Natural killer cell (primary cell): ENCODE data around the gene PTPRS. TPM values are rescaled to one million over a fixed set of nuclear protein-coding genes. Genes with fewer than 3 reads are reported as not detected.

Source experiments
- ATAC-seq, 3 donors: fragments of 150-1000 bp in 2 of 3; fragments of 200-7000 bp in 1 of 3; cut with Tn5 transposase; 1 replicate in 1 of 3; 2 replicates in 2 of 3; pipeline ENCODE4 v1.10.0; 2021; ENCODE audit warnings: mild to moderate bottlenecking in 2 of 3, moderate library complexity in 2 of 3
- DNase-seq, 2 donors: peaks; one replicate each; pipeline versions ENCODE4 v3.0.0 to v3.0.0-alpha.2; 2013 to 2021; ENCODE audit warnings: mixed read lengths in 1 of 2
- H3K27ac ChIP-seq: one replicate; pipeline ENCODE4 v1.5.1; 2013; ENCODE audit warnings: mild to moderate bottlenecking, low read length
- H3K27me3 ChIP-seq: one replicate; pipeline ENCODE4 v1.6.1; 2013; ENCODE audit warnings: low read length; ENCODE audit not compliant: control insufficient read depth, insufficient read depth
- H3K36me3 ChIP-seq: one replicate; pipeline ENCODE4 v1.6.1; 2013; ENCODE audit warnings: low read length; ENCODE audit not compliant: control insufficient read depth, insufficient read depth
- H3K4me1 ChIP-seq: one replicate; pipeline ENCODE4 v1.6.1; 2013; ENCODE audit warnings: low read length; ENCODE audit not compliant: control insufficient read depth, insufficient read depth
- H3K4me3 ChIP-seq: one replicate; pipeline ENCODE4 v1.5.1; 2013; ENCODE audit warnings: low read length
- H3K9me3 ChIP-seq: one replicate; pipeline ENCODE4 v1.6.1; 2013; ENCODE audit warnings: low read length; ENCODE audit not compliant: control insufficient read depth, insufficient read depth
- H3K27ac Mint-ChIP-seq, 2 donors: one replicate each; pipeline ENCODE4 v1.8.0; 2022; ENCODE audit warnings: mild to moderate bottlenecking in 2 of 2, mixed read lengths in 2 of 2, moderate library complexity in 1 of 2
- H3K27me3 Mint-ChIP-seq, 2 donors: one replicate each; pipeline ENCODE4 v1.8.0; 2022; ENCODE audit warnings: low read depth in 2 of 2, mixed read lengths in 2 of 2
- H3K36me3 Mint-ChIP-seq: one replicate; pipeline ENCODE4 v1.8.0; 2022; ENCODE audit warnings: mixed read lengths
- H3K4me1 Mint-ChIP-seq, 2 donors: one replicate each; pipeline ENCODE4 v1.8.0; 2022; ENCODE audit warnings: mixed read lengths in 2 of 2
- H3K4me3 Mint-ChIP-seq: one replicate; pipeline ENCODE4 v1.8.0; 2022; ENCODE audit warnings: mild to moderate bottlenecking, moderate library complexity, mixed read lengths
- H3K9me3 Mint-ChIP-seq, 2 donors: one replicate each; pipeline ENCODE4 v1.8.0; 2022; ENCODE audit warnings: mixed read lengths in 2 of 2
- CTCF ChIP-seq: fragments of 200-600 bp; IDR thresholded peaks from one replicate; pipeline ENCODE4 v1.8.0; 2022; ENCODE audit warnings: antibody characterized with exemption
- WGBS: methylation state at CpG from one replicate; pipeline ENCODE4 v1.1.7; 2013; ENCODE audit warnings: missing lambda C conversion rate; ENCODE audit not compliant: insufficient coverage; 5-methylcytosine and 5-hydroxymethylcytosine counted together
- intact Hi-C: fragments of 100-400 bp; cut with micrococcal nuclease; formaldehyde crosslinking; loops from one replicate; pipeline ENCODE4 v1.14.2; 2022
- total RNA-seq, 4 donors: library from RNA; stranded (reverse); fragments of 120-200 nt in 1 of 4; gene quantifications; one replicate each; pipeline versions ENCODE4 v1.2.3 to v1.2.4, GENCODE V29; 2013 to 2022

PTPRS gene
- total RNA-seq: under 1 TPM; 0.47 to 0.73 (median 0.61) TPM
- 2.6 TPM for total RNA-seq (2013)

- TF ChIP-seq CTCF: no peak
- 8% methylated on average over 81 of the region's 81 CpGs for WGBS
These were observed at the start of gene PTPRS for GRCh38 chr19:5340637-5341447. PTPRS (minus strand) TSS chr19:5340812; CDS start chr19:5286140, 54,672 bp downstream.

GRCh38 chr19:5389353-5389752, 48.7 kb upstream of the PTPRS start:
- no peaks in the 10 kb centered on the region for H3K36me3 Mint-ChIP-seq
- no peaks in the 10 kb centered on the region for H3K9me3 ChIP-seq
- H3K4me1 ChIP-seq: no peaks in the 10 kb centered on the region
- no peaks in the 10 kb centered on the region for H3K36me3 ChIP-seq
- no peak for TF ChIP-seq CTCF
- intact Hi-C loops: no loop called here
- H3K27me3 Mint-ChIP-seq: peaks cover 28 to 36% of the 10 kb centered on the region in 2 donors
- H3K27ac Mint-ChIP-seq: no peak overlapping the region
- H3K4me1 Mint-ChIP-seq: no peaks in the 10 kb centered on the region
- WGBS: 81% methylated on average over 6 of the region's 6 CpGs
- DNase-seq: no peak
- no peak overlapping the region for H3K4me3 Mint-ChIP-seq
- peaks cover 2 to 3% of the 10 kb centered on the region in 2 donors for H3K9me3 Mint-ChIP-seq
- ATAC-seq: no peak
- H3K27ac ChIP-seq: no peak overlapping the region
- peaks cover 3% of the 10 kb centered on the region for H3K27me3 ChIP-seq
- no peak overlapping the region for H3K4me3 ChIP-seq

More at GRCh38 chr19:5340637-5341447, at the start of gene PTPRS:
- Histone ChIP-seq H3K27ac (no peak within 1 kb of the TSS), H3K4me1 (peaks cover 33% of the 10 kb centered on the region), H3K27me3 (peaks cover 36% of the 10 kb centered on the region), H3K9me3 (no peaks in the 10 kb centered on the region), H3K36me3 (no peaks in the 10 kb centered on the region), H3K4me3 (peak within 1 kb of the TSS; percentile 40)
- peaks cover 11 to 14% of the 10 kb centered on the region in 2 donors for H3K4me1 Mint-ChIP-seq
- H3K27ac Mint-ChIP-seq: peak within 1 kb of the TSS in 1 of 2 donors; percentile 7
- DNase-seq: peak; percentile 70 to 72
- intact Hi-C loops: no loop called here
- peaks cover 15 to 32% of the 10 kb centered on the region in 2 donors for H3K27me3 Mint-ChIP-seq
- no peaks in the 10 kb centered on the region for H3K36me3 Mint-ChIP-seq
- peak within 1 kb of the TSS; percentile 83 for H3K4me3 Mint-ChIP-seq
- H3K9me3 Mint-ChIP-seq: peaks cover 0 to 2% of the 10 kb centered on the region in 2 donors
- peak; percentile 77 to 86 (median 85) for ATAC-seq

- 93% methylated on average over 1 of the region's 1 CpG for WGBS
- ATAC-seq: no peak
- Mint-ChIP-seq H3K9me3 (peaks cover 7 to 11% of the 10 kb centered on the region in 2 donors), H3K36me3 (no peaks in the 10 kb centered on the region), H3K4me3 (no peak overlapping the region), H3K4me1 (no peaks in the 10 kb centered on the region), H3K27ac (no peak overlapping the region), H3K27me3 (peaks cover 13 to 25% of the 10 kb centered on the region in 2 donors)
- H3K4me1 ChIP-seq: no peaks in the 10 kb centered on the region
- DNase-seq: no peak
- H3K36me3 ChIP-seq: no peaks in the 10 kb centered on the region
- no peak overlapping the region for H3K27ac ChIP-seq
- no peak overlapping the region for H3K4me3 ChIP-seq
- intact Hi-C loops: no loop called here
- TF ChIP-seq CTCF: no peak
- H3K9me3 ChIP-seq: peaks cover 2% of the 10 kb centered on the region
- no peaks in the 10 kb centered on the region for H3K27me3 ChIP-seq
These were observed 46.9 kb upstream of the PTPRS start for GRCh38 chr19:5387472-5387871.
